OCI-LY1 (cell line): ENCODE results near the gene FBXL19.

Experiments used
- H2AFZ ChIP-seq: fragments of 200-600 bp; sonication (generic), shearing (Covaris generic); 2 replicates; pipeline ENCODE4 v1.6.0; 2014; ENCODE audit warnings: antibody characterized with exemption, mild to moderate bottlenecking, low read length
- H3F3A ChIP-seq: fragments of 200-600 bp; sonication (generic), shearing (Covaris generic); 2 replicates; pipeline ENCODE4 v1.6.0; 2014; ENCODE audit warnings: mild to moderate bottlenecking, antibody characterized with exemption, low read length, moderate library complexity; ENCODE audit not compliant: insufficient read depth
- H3K27ac ChIP-seq: fragments of 200-600 bp; sonication (generic); 2 replicates; pipeline ENCODE4 v1.5.1; 2014; ENCODE audit warnings: low read length, mixed run types, mild to moderate bottlenecking, low read depth; ENCODE audit not compliant: poor library complexity, severe bottlenecking
- H3K27me3 ChIP-seq: fragments of 200-600 bp; sonication (generic); 2 replicates; pipeline ENCODE4 v1.6.0; 2014; ENCODE audit warnings: antibody characterized with exemption, mild to moderate bottlenecking, low read length, moderate library complexity; ENCODE audit not compliant: insufficient read depth
- H3K36me3 ChIP-seq: fragments of 200-600 bp; sonication (generic); 2 replicates; pipeline ENCODE4 v1.6.1; 2014; ENCODE audit warnings: mild to moderate bottlenecking, antibody characterized with exemption, low read length, moderate library complexity, mixed read lengths; ENCODE audit not compliant: insufficient read depth
- H3K4me1 ChIP-seq: fragments of 200-600 bp; sonication (generic); 2 replicates; pipeline ENCODE4 v1.5.1; 2014; ENCODE audit warnings: mild to moderate bottlenecking, low read length, moderate library complexity; ENCODE audit not compliant: insufficient read depth, severe bottlenecking
- H3K4me2 ChIP-seq: fragments of 200-600 bp; sonication (generic), shearing (Covaris generic); 2 replicates; pipeline ENCODE4 v1.6.1; 2014; ENCODE audit warnings: low read length
- H3K4me3 ChIP-seq: fragments of 200-600 bp; sonication (generic); 2 replicates; pipeline ENCODE4 v1.5.1; 2014; ENCODE audit warnings: low read length, low read depth, mild to moderate bottlenecking, mixed read lengths; ENCODE audit not compliant: poor library complexity, severe bottlenecking
- H3K79me2 ChIP-seq: fragments of 200-600 bp; shearing (Covaris generic); 2 replicates; pipeline ENCODE4 v1.6.1; 2016; ENCODE audit warnings: mixed run types, low read length, mixed read lengths; ENCODE audit not compliant: insufficient read depth
- H3K9ac ChIP-seq: fragments of 200-600 bp; sonication (generic), shearing (Covaris generic); 2 replicates; pipeline ENCODE4 v1.6.1; 2014; ENCODE audit warnings: mild to moderate bottlenecking, low read length, mixed read lengths
- H3K9me2 ChIP-seq: fragments of 200-600 bp; sonication (generic), shearing (Covaris generic); 2 replicates; pipeline ENCODE4 v1.6.1; 2014; ENCODE audit warnings: low read depth, mild to moderate bottlenecking, low read length, mixed read lengths
- H3K9me3 ChIP-seq: fragments of 200-600 bp; shearing (Covaris generic); 2 replicates; pipeline ENCODE4 v1.6.1; 2014; ENCODE audit warnings: low read length, mixed read lengths
- H4K20me1 ChIP-seq: fragments of 200-600 bp; sonication (generic), shearing (Covaris generic); 2 replicates; pipeline ENCODE4 v1.6.0; 2016; ENCODE audit warnings: mild to moderate bottlenecking, low read length; ENCODE audit not compliant: insufficient read depth
- CTCF ChIP-seq: fragments of 200-600 bp; sonication (generic), shearing (Covaris generic); IDR thresholded peaks from 2 replicates; pipeline ENCODE4 v1.5.1; 2017; ENCODE audit warnings: mild to moderate bottlenecking, antibody characterized with exemption, low read length, moderate library complexity, mixed read lengths
- EZH2 ChIP-seq: fragments of 200-600 bp; sonication (generic), shearing (Covaris generic); IDR thresholded peaks from 2 replicates; pipeline ENCODE4 v1.8.0; 2017; ENCODE audit warnings: borderline replicate concordance, mixed run types, mild to moderate bottlenecking, antibody characterized with exemption, low read length, moderate library complexity, mixed read lengths

Gene FBXL19

DNA sequence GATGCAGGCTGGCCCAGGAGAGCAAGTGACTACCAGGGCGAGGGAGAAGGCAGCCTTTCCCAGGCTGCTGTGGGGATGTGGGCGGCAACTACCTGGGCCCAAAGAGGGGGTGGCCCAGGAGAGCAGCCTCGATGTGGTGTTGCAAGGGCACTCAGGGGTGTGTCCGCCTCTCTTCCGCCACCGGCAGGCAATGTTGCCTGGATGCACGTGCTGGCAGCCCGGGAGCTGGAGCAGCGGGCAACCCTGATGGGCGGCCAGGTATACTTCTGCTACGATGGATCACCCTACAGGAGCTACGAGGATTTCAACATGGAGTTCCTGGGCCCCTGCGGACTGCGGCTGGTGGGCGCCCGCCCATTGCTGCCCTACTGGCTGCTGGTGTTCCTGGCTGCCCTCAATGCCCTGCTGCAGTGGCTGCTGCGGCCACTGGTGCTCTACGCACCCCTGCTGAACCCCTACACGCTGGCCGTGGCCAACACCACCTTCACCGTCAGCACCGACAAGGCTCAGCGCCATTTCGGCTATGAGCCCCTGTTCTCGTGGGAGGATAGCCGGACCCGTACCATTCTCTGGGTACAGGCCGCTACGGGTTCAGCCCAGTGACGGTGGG lies 64.3 kb downstream of the FBXL19 start:
- Histone ChIP-seq H3F3A (no peaks in the 10 kb centered on the region), H2AFZ (no peak overlapping the region), H3K4me3 (no peak overlapping the region), H3K9me3 (no peaks in the 10 kb centered on the region), H3K9ac (no peak overlapping the region), H4K20me1 (no peaks in the 10 kb centered on the region), H3K27me3 (no peaks in the 10 kb centered on the region), H3K79me2 (no peaks in the 10 kb centered on the region), H3K4me2 (no peak overlapping the region), H3K27ac (no peak overlapping the region), H3K4me1 (peaks cover 33% of the 10 kb centered on the region), H3K9me2 (no peaks in the 10 kb centered on the region), H3K36me3 (peaks cover 18% of the 10 kb centered on the region; the same call in 1 of the 2 replicates)
- TF ChIP-seq CTCF (no peak), EZH2 (no peak)

- peak overlapping the region; percentile 44; the same call in 1 of the 2 replicates for H3K4me2 ChIP-seq
- peaks cover 40% of the 10 kb centered on the region for H3K4me1 ChIP-seq
Measured at GRCh38 chr16:30989469-30990047, 66.2 kb downstream of the FBXL19 start.

GRCh38 chr16:30990105-30990504 lies 66.7 kb downstream of the FBXL19 start:
- H3K4me3 ChIP-seq: no peak overlapping the region
- H4K20me1 ChIP-seq: no peaks in the 10 kb centered on the region
- no peaks in the 10 kb centered on the region for H3K9me3 ChIP-seq
- peaks cover 38% of the 10 kb centered on the region for H3K4me1 ChIP-seq
- TF ChIP-seq EZH2: no peak
- TF ChIP-seq CTCF: no peak
- peak overlapping the region; percentile 21 for H3K27ac ChIP-seq
- H3F3A ChIP-seq: no peaks in the 10 kb centered on the region
- peak overlapping the region; percentile 44; the same call in 1 of the 2 replicates for H3K4me2 ChIP-seq
- no peaks in the 10 kb centered on the region for H3K36me3 ChIP-seq
- no peak overlapping the region for H2AFZ ChIP-seq
- H3K9me2 ChIP-seq: no peaks in the 10 kb centered on the region
- no peaks in the 10 kb centered on the region for H3K79me2 ChIP-seq
- H3K9ac ChIP-seq: peak overlapping the region; percentile 42; the same call in 1 of the 2 replicates
- no peaks in the 10 kb centered on the region for H3K27me3 ChIP-seq

More at GRCh38 chr16:30989469-30990047, 66.2 kb downstream of the FBXL19 start:
- Histone ChIP-seq H3K36me3 (peaks cover under 1% of the 10 kb centered on the region; the same call in 1 of the 2 replicates), H3K27me3 (no peaks in the 10 kb centered on the region), H3K9me2 (no peaks in the 10 kb centered on the region), H3K4me3 (peak overlapping the region; percentile 14), H3K27ac (peak overlapping the region; percentile 21), H3F3A (no peaks in the 10 kb centered on the region), H3K9ac (peak overlapping the region; percentile 42; the same call in 1 of the 2 replicates), H3K79me2 (no peaks in the 10 kb centered on the region), H2AFZ (no peak overlapping the region), H3K9me3 (no peaks in the 10 kb centered on the region), H4K20me1 (no peaks in the 10 kb centered on the region)
- TF ChIP-seq CTCF: no peak
- TF ChIP-seq EZH2: no peak
